ENCODE data around the gene ODF4. TPM values are rescaled to one million over a fixed set of nuclear protein-coding genes. Genes with fewer than 3 reads are reported as not detected.

The ODF4 gene, protein sequence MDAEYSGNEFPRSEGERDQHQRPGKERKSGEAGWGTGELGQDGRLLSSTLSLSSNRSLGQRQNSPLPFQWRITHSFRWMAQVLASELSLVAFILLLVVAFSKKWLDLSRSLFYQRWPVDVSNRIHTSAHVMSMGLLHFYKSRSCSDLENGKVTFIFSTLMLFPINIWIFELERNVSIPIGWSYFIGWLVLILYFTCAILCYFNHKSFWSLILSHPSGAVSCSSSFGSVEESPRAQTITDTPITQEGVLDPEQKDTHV
- not detected for total RNA-seq

DNA sequence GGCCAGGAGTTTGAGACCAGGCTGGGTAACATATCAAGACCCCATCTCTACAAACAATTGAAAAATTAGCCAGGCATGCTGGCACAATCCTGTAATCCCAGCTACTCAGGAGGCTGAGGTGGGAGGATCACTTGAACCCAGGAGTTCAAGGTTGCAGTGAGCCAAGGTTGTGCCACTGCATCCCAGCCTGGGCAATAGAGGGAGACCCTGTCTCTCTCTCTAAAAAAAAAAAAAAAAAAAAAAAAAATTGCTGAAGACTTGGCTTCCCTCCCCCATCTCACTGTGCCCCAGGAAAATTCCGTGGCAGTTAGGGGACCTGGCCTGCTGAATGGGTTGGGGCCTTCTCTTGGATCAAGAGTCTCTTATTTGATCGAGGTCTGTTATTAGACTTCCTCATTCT, at the start of gene ODF4:
ODF4 (plus strand) TSS at position 301 of the 400 bp plus-strand sequence. CDS start 212 bp downstream, outside the sequence.
- no peaks in the 10 kb centered on the region for H3K27me3 ChIP-seq
- H3K9me3 ChIP-seq: no peaks in the 10 kb centered on the region
- no peak within 1 kb of the TSS for H3K27ac ChIP-seq
- TF ChIP-seq, protein P1, sequence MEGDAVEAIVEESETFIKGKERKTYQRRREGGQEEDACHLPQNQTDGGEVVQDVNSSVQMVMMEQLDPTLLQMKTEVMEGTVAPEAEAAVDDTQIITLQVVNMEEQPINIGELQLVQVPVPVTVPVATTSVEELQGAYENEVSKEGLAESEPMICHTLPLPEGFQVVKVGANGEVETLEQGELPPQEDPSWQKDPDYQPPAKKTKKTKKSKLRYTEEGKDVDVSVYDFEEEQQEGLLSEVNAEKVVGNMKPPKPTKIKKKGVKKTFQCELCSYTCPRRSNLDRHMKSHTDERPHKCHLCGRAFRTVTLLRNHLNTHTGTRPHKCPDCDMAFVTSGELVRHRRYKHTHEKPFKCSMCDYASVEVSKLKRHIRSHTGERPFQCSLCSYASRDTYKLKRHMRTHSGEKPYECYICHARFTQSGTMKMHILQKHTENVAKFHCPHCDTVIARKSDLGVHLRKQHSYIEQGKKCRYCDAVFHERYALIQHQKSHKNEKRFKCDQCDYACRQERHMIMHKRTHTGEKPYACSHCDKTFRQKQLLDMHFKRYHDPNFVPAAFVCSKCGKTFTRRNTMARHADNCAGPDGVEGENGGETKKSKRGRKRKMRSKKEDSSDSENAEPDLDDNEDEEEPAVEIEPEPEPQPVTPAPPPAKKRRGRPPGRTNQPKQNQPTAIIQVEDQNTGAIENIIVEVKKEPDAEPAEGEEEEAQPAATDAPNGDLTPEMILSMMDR (IDR thresholded peaks at IDR 0.05): no peak
- TF ChIP-seq POLR2A (IDR thresholded peaks at IDR 0.05) (no peak), EP300 (IDR thresholded peaks at IDR 0.05) (no peak)
- H3K36me3 ChIP-seq: no peaks in the 10 kb centered on the region
- no peak within 1 kb of the TSS for H3K4me3 ChIP-seq
- 65 to 78% methylated on average over 2 of the region's 2 CpGs for whole genome bisulfite sequencing, 2 donors
- H3K4me1 ChIP-seq: no peaks in the 10 kb centered on the region
- no peak for DNase-seq (ENCODE audit: low spot score in 2 of 2)

DNA sequence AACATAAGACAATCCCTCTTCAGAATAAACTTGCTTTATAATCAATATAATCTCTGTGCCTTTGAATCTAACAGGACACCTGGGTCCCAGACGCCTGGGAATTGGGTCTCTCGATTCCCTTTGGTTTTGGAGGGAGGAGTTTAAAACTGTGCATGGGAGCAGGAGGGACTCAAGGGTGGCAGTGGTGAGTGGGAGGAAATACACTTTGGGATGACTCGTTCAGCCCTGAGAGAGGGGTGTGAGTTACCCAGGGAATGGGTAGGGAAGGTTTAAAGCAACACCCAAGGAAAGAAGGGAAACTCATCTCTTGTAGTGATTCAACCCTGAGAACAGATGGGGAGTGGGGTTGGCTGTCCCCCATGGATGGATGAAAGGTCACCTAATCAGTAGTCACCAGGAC, 49.6 kb upstream of the ODF4 start:
- H3K27ac ChIP-seq: no peak overlapping the region
- no peaks in the 10 kb centered on the region for H3K27me3 ChIP-seq
- DNase-seq (ENCODE audit: low spot score in 2 of 2): no peak
- TF ChIP-seq EP300 (IDR thresholded peaks at IDR 0.05): no peak
- TF ChIP-seq, protein P1 (IDR thresholded peaks at IDR 0.05): no peak
- TF ChIP-seq POLR2A (IDR thresholded peaks at IDR 0.05): no peak
- H3K36me3 ChIP-seq: no peaks in the 10 kb centered on the region
- 60 to 62% methylated on average over 3 of the region's 3 CpGs for WGBS, 2 donors
- H3K4me1 ChIP-seq: peaks cover 0 to 33% (median 12%) of the 10 kb centered on the region in 4 donors
- no peaks in the 10 kb centered on the region for H3K9me3 ChIP-seq
- no peak overlapping the region for H3K4me3 ChIP-seq

DNA sequence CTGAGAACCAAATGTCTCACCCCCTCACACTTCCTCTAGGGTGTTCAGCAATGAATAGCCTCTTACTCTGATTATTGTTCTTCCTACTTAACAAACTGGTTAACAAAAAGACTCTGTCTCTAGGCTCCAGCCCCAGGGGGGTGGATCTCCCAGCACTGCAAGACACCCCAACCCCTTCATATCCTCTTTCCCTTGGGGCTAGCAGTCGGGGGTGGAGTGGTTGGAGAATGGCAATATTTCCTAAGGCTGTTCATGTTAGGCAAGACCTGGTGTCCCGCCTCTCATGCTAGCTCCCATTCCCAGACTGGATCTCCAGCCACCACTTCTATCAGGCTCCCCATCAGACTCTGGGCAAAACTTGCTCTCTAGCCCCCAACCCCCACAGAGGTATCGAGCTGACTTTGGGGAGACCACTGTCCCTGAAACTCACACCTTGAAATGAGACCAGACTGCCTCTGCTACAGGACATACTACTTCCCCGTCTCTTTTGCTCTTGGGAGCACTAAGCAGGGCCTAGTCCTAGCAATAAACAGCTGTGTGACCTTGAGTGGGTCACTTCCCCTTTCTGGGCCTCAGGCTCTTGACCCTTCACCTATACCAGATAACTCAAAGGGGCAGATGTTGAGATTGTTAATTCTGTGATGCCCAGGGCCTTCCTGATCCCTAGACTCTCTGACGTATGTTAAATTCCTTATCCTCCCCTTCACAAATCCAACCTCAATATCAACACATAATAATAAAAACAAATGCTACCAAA, 46.8 kb upstream of the ODF4 start:
- peak overlapping the region in 1 of 4 donors; percentile 18 for H3K27ac ChIP-seq
- H3K36me3 ChIP-seq: no peaks in the 10 kb centered on the region
- no peaks in the 10 kb centered on the region for H3K27me3 ChIP-seq
- peaks cover 0 to 39% (median 11%) of the 10 kb centered on the region in 4 donors for H3K4me1 ChIP-seq
- 61 to 62% methylated on average over 5 of the region's 5 CpGs for WGBS, 2 donors
- H3K9me3 ChIP-seq: no peaks in the 10 kb centered on the region
- no peak for DNase-seq (ENCODE audit: low spot score in 2 of 2)
- TF ChIP-seq POLR2A (IDR thresholded peaks at IDR 0.05) (no peak), EP300 (IDR thresholded peaks at IDR 0.05) (no peak)
- TF ChIP-seq, protein P1 (IDR thresholded peaks at IDR 0.05): no peak
- no peak overlapping the region for H3K4me3 ChIP-seq

DNA sequence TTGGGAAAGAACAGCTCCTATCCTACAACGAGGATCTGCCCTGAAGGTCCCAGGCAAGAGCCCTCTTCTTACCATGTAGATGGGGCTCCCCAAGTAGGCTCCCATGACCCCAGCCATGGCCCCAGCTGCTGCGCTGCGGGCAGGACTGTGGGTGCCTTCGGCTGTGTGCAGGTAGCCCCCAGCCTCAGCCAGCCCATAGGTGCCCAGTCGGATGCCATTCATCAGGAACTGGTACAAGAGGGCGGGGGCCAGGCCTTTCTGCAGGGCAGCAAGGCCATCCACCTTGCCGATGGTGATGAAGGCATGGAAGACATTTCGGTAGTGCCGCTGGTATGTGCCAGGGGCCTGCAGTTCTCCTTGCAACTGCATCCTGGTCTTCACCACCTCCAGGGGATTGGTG, 45.3 kb upstream of the ODF4 start:
- H3K9me3 ChIP-seq: no peaks in the 10 kb centered on the region
- peak overlapping the region in 2 of 4 donors; percentile 85 to 92 for H3K27ac ChIP-seq
- peak overlapping the region in 2 of 4 donors; percentile 62 to 82 for H3K4me3 ChIP-seq
- peaks cover 0 to 31% (median 8%) of the 10 kb centered on the region in 4 donors for H3K4me1 ChIP-seq
- no peaks in the 10 kb centered on the region for H3K27me3 ChIP-seq
- TF ChIP-seq, protein P1 (IDR thresholded peaks at IDR 0.05): no peak
- TF ChIP-seq EP300 (IDR thresholded peaks at IDR 0.05) (no peak), POLR2A (IDR thresholded peaks at IDR 0.05) (no peak)
- DNase-seq (ENCODE audit: low spot score in 2 of 2): no peak
- WGBS, 2 donors: 88 to 94% methylated on average over 6 to 9 of the region's 9 CpGs
- no peaks in the 10 kb centered on the region for H3K36me3 ChIP-seq

DNA sequence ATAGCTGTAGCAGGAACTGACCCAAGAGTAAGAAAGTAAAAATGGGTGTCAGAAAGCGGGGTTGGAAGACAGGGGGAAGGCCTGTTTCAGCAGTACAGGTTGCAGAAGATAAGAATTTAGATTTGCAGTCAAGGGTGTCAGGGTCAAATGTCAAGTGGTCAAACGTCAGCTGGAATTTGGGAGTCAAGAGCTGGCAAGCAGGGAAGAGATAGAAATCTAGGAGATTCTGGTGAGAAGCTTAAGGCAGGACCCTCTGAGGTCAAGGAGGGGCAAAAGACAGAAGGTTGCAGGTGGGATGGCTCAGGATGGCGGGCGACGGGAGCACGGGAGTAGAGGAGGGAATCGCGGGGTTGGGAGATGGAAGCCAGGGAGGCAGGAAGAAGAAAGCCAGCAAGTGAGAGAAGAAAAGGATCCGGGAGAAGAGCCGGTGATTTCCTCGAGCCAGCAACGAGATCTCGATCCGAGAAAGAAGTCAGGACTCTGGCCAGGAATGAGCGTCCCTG, 44.8 kb upstream of the ODF4 start:
- TF ChIP-seq EP300 (IDR thresholded peaks at IDR 0.05) (no peak), POLR2A (IDR thresholded peaks at IDR 0.05) (no peak)
- TF ChIP-seq, protein P1 (IDR thresholded peaks at IDR 0.05): no peak
- WGBS, 2 donors: 7% methylated on average over 15 of the region's 15 CpGs

More for the DNA sequence above, 44.8 kb upstream of the ODF4 start:
- Histone ChIP-seq H3K9me3 (no peaks in the 10 kb centered on the region), H3K4me3 (peak overlapping the region; percentile 43 to 82 (median 62)), H3K36me3 (no peaks in the 10 kb centered on the region), H3K27me3 (no peaks in the 10 kb centered on the region), H3K27ac (peak overlapping the region; percentile 57 to 92 (median 86)), H3K4me1 (peaks cover 0 to 26% (median 8%) of the 10 kb centered on the region in 4 donors)
- DNase-seq (ENCODE audit: low spot score in 2 of 2): no peak
